NCI-H146 treated with DMSO at 0.1 percent for 48 hours (cell line): ENCODE results near the gene TMEM258.

ENCODE experiments used
- DNase-seq: peaks from one replicate; lab custom pipeline; 2025; ENCODE audit not compliant: unreplicated experiment; lab: John Stamatoyannopoulos, UW

TMEM258 gene

GRCh38 chr11:61762223-61762615 lies 30.2 kb downstream of the TMEM258 start:
- DNase-seq, result no peak

GRCh38 chr11:61761440-61762222 lies 30.8 kb downstream of the TMEM258 start:
- DNase-seq, result no peak

- DNase-seq, result no peak
These were observed 31.5 kb downstream of the TMEM258 start for GRCh38 chr11:61760946-61761345.

- no peak for DNase-seq
These were observed 35.1 kb downstream of the TMEM258 start for GRCh38 chr11:61757213-61757862.

- no peak for DNase-seq
These were observed 35.8 kb downstream of the TMEM258 start for GRCh38 chr11:61756452-61757212.

GRCh38 chr11:61756147-61756451 lies 36.3 kb downstream of the TMEM258 start:
- DNase-seq, result no peak

- no peak for DNase-seq
These were observed 37.6 kb downstream of the TMEM258 start for GRCh38 chr11:61754534-61755482.

- no peak for DNase-seq
These were observed 38.7 kb downstream of the TMEM258 start for GRCh38 chr11:61753672-61754071.

- DNase-seq, result no peak
These were observed 39.4 kb downstream of the TMEM258 start for GRCh38 chr11:61752925-61753521.

GRCh38 chr11:61752117-61752924 lies 40.1 kb downstream of the TMEM258 start, which contains the start of gene MYRF:
MYRF (plus strand) TSS chr11:61752636; CDS start chr11:61752745, 109 bp downstream.
- no peak for DNase-seq

- DNase-seq, result no peak
These were observed 41.0 kb downstream of the TMEM258 start for GRCh38 chr11:61751384-61751783.

- no peak for DNase-seq
These were observed 41.6 kb downstream of the TMEM258 start for GRCh38 chr11:61750631-61751273.

- DNase-seq, result no peak
These were observed 42.7 kb downstream of the TMEM258 start for GRCh38 chr11:61749591-61750217.

GRCh38 chr11:61747967-61748285 lies 44.5 kb downstream of the TMEM258 start:
- DNase-seq, result no peak

GRCh38 chr11:61747192-61747966 lies 45.0 kb downstream of the TMEM258 start:
- DNase-seq, result peak; percentile 39

GRCh38 chr11:61746442-61747191 lies 45.8 kb downstream of the TMEM258 start:
- DNase-seq, result no peak

GRCh38 chr11:61745781-61746441 lies 46.5 kb downstream of the TMEM258 start:
- no peak for DNase-seq
